Measurements from ENCODE around the gene CTH. TPM values are rescaled to one million over a fixed set of nuclear protein-coding genes. Genes with fewer than 3 reads are reported as not detected.
"Not testable (repeated sequence)": the region's sequence is repeated elsewhere in the genome, so short reads cannot be mapped to it uniquely, and the experiment has no call there.

CTH gene
- total and polyA plus RNA-seq, 2 of the 4 experiments (the other 2 are of a cell fraction), result 2.7 to 3.0 TPM

DNA sequence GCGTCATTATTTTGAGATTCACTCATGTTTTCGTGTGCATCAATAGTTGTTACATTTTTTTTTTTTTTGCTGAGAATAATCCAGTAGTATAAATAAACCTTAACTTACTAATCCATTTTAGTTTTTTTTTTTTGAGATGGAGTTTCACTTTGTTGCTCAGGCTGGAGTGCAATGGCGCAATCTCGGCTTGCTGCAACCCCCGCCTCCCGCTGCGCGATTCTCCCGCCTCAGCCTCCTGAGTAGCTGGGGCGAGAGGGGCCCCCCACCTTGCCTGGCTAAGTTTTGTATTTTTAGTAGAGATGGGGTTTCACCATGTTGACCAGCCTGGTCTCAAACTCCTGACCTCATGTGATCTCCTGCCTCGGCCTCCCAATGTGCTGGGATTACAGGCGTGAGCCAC lies 66.0 kb downstream of the CTH start:
- Histone ChIP-seq H4K20me1 (ENCODE audit: insufficient read depth, low read length) (no peaks in the 10 kb centered on the region), H4K8ac (ENCODE audit: low read depth in 2 of 2, low read length in 2 of 2) (no peak overlapping the region), H3K23ac (ENCODE audit: low read depth, low read length) (no peak overlapping the region), H2BK20ac (ENCODE audit: low read depth, low read length) (no peak overlapping the region), H3K36me3 (ENCODE audit: control insufficient read depth, insufficient read depth, low read length) (no peaks in the 10 kb centered on the region), H3K27me3 (ENCODE audit: control insufficient read depth, insufficient read depth, low read length) (no peaks in the 10 kb centered on the region), H2BK5ac (ENCODE audit: low read depth, low read length, poor library complexity, severe bottlenecking) (no peak overlapping the region), H3K4me2 (ENCODE audit: low read depth, low read length) (no peak overlapping the region), H4K5ac (ENCODE audit: low read depth, low read length) (no peak overlapping the region), H3K18ac (ENCODE audit: low read depth, low read length) (no peak overlapping the region), H2AK5ac (ENCODE audit: low read depth, low read length) (no peak overlapping the region), H3K56ac (ENCODE audit: extremely low read depth, insufficient read depth, low read length) (no peak overlapping the region), H3K27ac (ENCODE audit: insufficient read depth, low read length) (no peak overlapping the region), H3K14ac (replicated peaks; ENCODE audit: low read depth, low read length) (no peak overlapping the region), H3K9me3 (ENCODE audit: control insufficient read depth, insufficient read depth, low read length) (no peaks in the 10 kb centered on the region), H3K4ac (ENCODE audit: low read depth, low read length) (no peak overlapping the region), H3K9me1 (ENCODE audit: insufficient read depth, low read length) (no peaks in the 10 kb centered on the region), H3K4me1 (ENCODE audit: control insufficient read depth, insufficient read depth, low read length) (no peaks in the 10 kb centered on the region), H2AFZ (replicated peaks; ENCODE audit: low read length, poor library complexity) (no peak overlapping the region), H3K4me3 (ENCODE audit: insufficient read depth, low read depth, low read length) (no peak overlapping the region), H3K9ac (ENCODE audit: low read depth, low read length) (no peak overlapping the region), H2AK9ac (replicated peaks; ENCODE audit: low read depth, low read length, poor library complexity) (no peak overlapping the region), H3K79me1 (ENCODE audit: low read depth in 1 of 2, low read length in 2 of 2) (no peaks in the 10 kb centered on the region), H2BK120ac (ENCODE audit: low read depth, low read length) (no peak overlapping the region), H4K91ac (ENCODE audit: insufficient read depth, low read depth, low read length) (no peak overlapping the region), H2BK15ac (ENCODE audit: low read depth, low read length) (no peak overlapping the region)
- TF ChIP-seq BHLHE40 (IDR thresholded peaks at IDR 0.05; ENCODE audit: low read depth, low read length), result no peak
- TF ChIP-seq FOS (IDR thresholded peaks at IDR 0.05; ENCODE audit: low read depth, low read length), result no peak
- no peak for TF ChIP-seq RCOR1 (IDR thresholded peaks at IDR 0.05; ENCODE audit: insufficient replicate concordance, low read length)
- TF ChIP-seq MAFK (IDR thresholded peaks at IDR 0.05; ENCODE audit: low read depth, low read length), result no peak
- TF ChIP-seq MXI1 (IDR thresholded peaks at IDR 0.05; ENCODE audit: borderline replicate concordance, low read depth, low read length), result no peak
- no peak for TF ChIP-seq MAZ (IDR thresholded peaks at IDR 0.05; ENCODE audit: borderline replicate concordance, low read depth, low read length)
- TF ChIP-seq, protein P1, sequence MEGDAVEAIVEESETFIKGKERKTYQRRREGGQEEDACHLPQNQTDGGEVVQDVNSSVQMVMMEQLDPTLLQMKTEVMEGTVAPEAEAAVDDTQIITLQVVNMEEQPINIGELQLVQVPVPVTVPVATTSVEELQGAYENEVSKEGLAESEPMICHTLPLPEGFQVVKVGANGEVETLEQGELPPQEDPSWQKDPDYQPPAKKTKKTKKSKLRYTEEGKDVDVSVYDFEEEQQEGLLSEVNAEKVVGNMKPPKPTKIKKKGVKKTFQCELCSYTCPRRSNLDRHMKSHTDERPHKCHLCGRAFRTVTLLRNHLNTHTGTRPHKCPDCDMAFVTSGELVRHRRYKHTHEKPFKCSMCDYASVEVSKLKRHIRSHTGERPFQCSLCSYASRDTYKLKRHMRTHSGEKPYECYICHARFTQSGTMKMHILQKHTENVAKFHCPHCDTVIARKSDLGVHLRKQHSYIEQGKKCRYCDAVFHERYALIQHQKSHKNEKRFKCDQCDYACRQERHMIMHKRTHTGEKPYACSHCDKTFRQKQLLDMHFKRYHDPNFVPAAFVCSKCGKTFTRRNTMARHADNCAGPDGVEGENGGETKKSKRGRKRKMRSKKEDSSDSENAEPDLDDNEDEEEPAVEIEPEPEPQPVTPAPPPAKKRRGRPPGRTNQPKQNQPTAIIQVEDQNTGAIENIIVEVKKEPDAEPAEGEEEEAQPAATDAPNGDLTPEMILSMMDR (conservative IDR thresholded peaks at IDR 0.05; ENCODE audit: low read depth, low read length), result no peak
- no peak for TF ChIP-seq POLR2A (IDR thresholded peaks at IDR 0.05; ENCODE audit: low read depth, low read length)
- dilution Hi-C loops (cut with HindIII; ENCODE audit: low sequenced_read_pairs, unreplicated experiment), result no loop called here
- BruUV-seq (replicated peaks), result no TSS peak
- no CpG with 5 or more reads among the region's 12 CpGs for WGBS, 2 experiments (ENCODE audit: extremely low coverage in 2 of 2, insufficient read length in 1 of 2)
- no peak for ATAC-seq (ENCODE audit: low read depth)
- DNase-seq, result no peak
- in situ Hi-C loops (cut with MboI; ENCODE audit: low sequenced_read_pairs), result no loop called here
- CTCF ChIA-PET, result interaction anchor here (0.9 kb wide), 1 partner anchor 10 kb away, joined by 3 read pairs; no protein-coding TSS in a partner anchor
- POLR2A ChIA-PET (ENCODE audit: unreplicated experiment), result no interaction called here
- intact Hi-C loops (cut with micrococcal nuclease), result no loop called here

DNA sequence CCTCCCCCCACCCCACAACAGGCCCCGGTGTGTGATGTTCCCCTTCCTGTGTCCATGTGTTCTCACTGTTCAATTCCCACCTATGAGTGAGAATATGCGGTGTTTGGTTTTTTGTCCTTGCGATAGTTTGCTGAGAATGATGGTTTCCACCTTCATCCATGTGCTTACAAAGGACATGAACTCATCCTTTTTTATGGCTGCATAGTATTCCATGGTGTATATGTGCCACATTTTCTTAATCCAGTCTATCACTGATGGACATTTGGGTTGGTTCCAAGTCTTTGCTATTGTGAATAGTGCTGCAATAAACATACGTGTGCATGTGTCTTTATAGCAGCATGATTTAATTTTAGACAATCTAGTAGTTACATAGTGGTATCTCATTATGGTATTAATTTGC lies 66.8 kb downstream of the CTH start:
- H3K27me3 ChIP-seq (ENCODE audit: control insufficient read depth, insufficient read depth, low read length); H3K4me3 ChIP-seq (ENCODE audit: insufficient read depth, low read depth, low read length); H3K27ac ChIP-seq (ENCODE audit: insufficient read depth, low read length); in situ Hi-C loops (cut with MboI; ENCODE audit: low sequenced_read_pairs); H3K36me3 ChIP-seq (ENCODE audit: control insufficient read depth, insufficient read depth, low read length); H3K14ac ChIP-seq (replicated peaks; ENCODE audit: low read depth, low read length); H2BK15ac ChIP-seq (ENCODE audit: low read depth, low read length); ATAC-seq (ENCODE audit: low read depth); DNase-seq; H4K91ac ChIP-seq (ENCODE audit: insufficient read depth, low read depth, low read length); H2AFZ ChIP-seq (replicated peaks; ENCODE audit: low read length, poor library complexity); H3K4ac ChIP-seq (ENCODE audit: low read depth, low read length); intact Hi-C loops (cut with micrococcal nuclease); H3K9ac ChIP-seq (ENCODE audit: low read depth, low read length); H3K4me2 ChIP-seq (ENCODE audit: low read depth, low read length); H4K5ac ChIP-seq (ENCODE audit: low read depth, low read length); dilution Hi-C loops (cut with HindIII; ENCODE audit: low sequenced_read_pairs, unreplicated experiment); H2AK9ac ChIP-seq (replicated peaks; ENCODE audit: low read depth, low read length, poor library complexity); H3K4me1 ChIP-seq (ENCODE audit: control insufficient read depth, insufficient read depth, low read length); H3K79me1 ChIP-seq (ENCODE audit: low read depth in 1 of 2, low read length in 2 of 2); H2BK120ac ChIP-seq (ENCODE audit: low read depth, low read length); H3K56ac ChIP-seq (ENCODE audit: extremely low read depth, insufficient read depth, low read length); H3K23ac ChIP-seq (ENCODE audit: low read depth, low read length); BruUV-seq (replicated peaks); H2AK5ac ChIP-seq (ENCODE audit: low read depth, low read length); H2BK20ac ChIP-seq (ENCODE audit: low read depth, low read length); H3K9me1 ChIP-seq (ENCODE audit: insufficient read depth, low read length); H2BK5ac ChIP-seq (ENCODE audit: low read depth, low read length, poor library complexity, severe bottlenecking); H3K9me3 ChIP-seq (ENCODE audit: control insufficient read depth, insufficient read depth, low read length); H4K20me1 ChIP-seq (ENCODE audit: insufficient read depth, low read length); POLR2A ChIA-PET (ENCODE audit: unreplicated experiment); H3K18ac ChIP-seq (ENCODE audit: low read depth, low read length); H4K8ac ChIP-seq (ENCODE audit: low read depth in 2 of 2, low read length in 2 of 2): not testable (repeated sequence)
- WGBS, 2 experiments (ENCODE audit: extremely low coverage in 2 of 2, insufficient read length in 1 of 2), result no CpG with 5 or more reads among the region's 4 CpGs
- CTCF ChIA-PET, result interaction anchor here (0.9 kb wide), 1 partner anchor 9 kb away, joined by 3 read pairs; no protein-coding TSS in a partner anchor
